ENCODE data around the gene NEDD8. TPM values are rescaled to one million over a fixed set of nuclear protein-coding genes. Genes with fewer than 3 reads are reported as not detected.

NEDD8 gene
- total RNA-seq, 2 experiments from 2014 or later: 181 to 205 TPM

GRCh38 chr14:24194186-24194872, 37.8 kb downstream of the NEDD8 start:
- Mint-ChIP-seq H3K36me3 (peaks cover 35% of the 10 kb centered on the region), H3K4me3 (peak overlapping the region; percentile 89), H3K9me3 (ENCODE audit: low read depth) (peaks cover 2% of the 10 kb centered on the region), H3K27ac (peak overlapping the region; percentile 95), H3K4me1 (peaks cover 60% of the 10 kb centered on the region), H3K27me3 (no peaks in the 10 kb centered on the region)
- CTCF ChIA-PET: interaction anchor here (0.9 to 2.2 kb wide), 6 partner anchors 21 to 239 kb away, joined by 3 to 11 read pairs (median 4); partner anchors contain the start of genes KHNYN, MDP1 and TINF2
- ATAC-seq (no peak), DNase-seq (no peak)

GRCh38 chr14:24192933-24193332, 39.2 kb downstream of the NEDD8 start:
- H3K27me3 Mint-ChIP-seq: no peaks in the 10 kb centered on the region
- H3K9me3 Mint-ChIP-seq (ENCODE audit: low read depth): no peaks in the 10 kb centered on the region
- no peak overlapping the region for H3K27ac Mint-ChIP-seq
- DNase-seq (no peak), ATAC-seq (no peak)
- CTCF ChIA-PET: no interaction called here
- H3K4me1 Mint-ChIP-seq: peaks cover 59% of the 10 kb centered on the region
- no peak overlapping the region for H3K4me3 Mint-ChIP-seq
- H3K36me3 Mint-ChIP-seq: peaks cover 28% of the 10 kb centered on the region

- Mint-ChIP-seq H3K27ac (no peak overlapping the region), H3K27me3 (no peaks in the 10 kb centered on the region), H3K9me3 (ENCODE audit: low read depth) (no peaks in the 10 kb centered on the region), H3K4me3 (no peak overlapping the region), H3K4me1 (peaks cover 60% of the 10 kb centered on the region), H3K36me3 (peaks cover 27% of the 10 kb centered on the region)
- ATAC-seq: no peak
- DNase-seq: no peak
- CTCF ChIA-PET: no interaction called here
Measured at GRCh38 chr14:24190416-24190815, 41.8 kb downstream of the NEDD8 start.

GRCh38 chr14:24189460-24189859, 42.7 kb downstream of the NEDD8 start:
- no peak for ATAC-seq
- Mint-ChIP-seq H3K27ac (peak overlapping the region; percentile 74), H3K4me1 (peaks cover 55% of the 10 kb centered on the region)

GRCh38 chr14:24189059-24189375, 43.1 kb downstream of the NEDD8 start:
- Mint-ChIP-seq H3K4me1 (peaks cover 51% of the 10 kb centered on the region), H3K9me3 (ENCODE audit: low read depth) (no peaks in the 10 kb centered on the region), H3K27ac (peak overlapping the region; percentile 74), H3K27me3 (no peaks in the 10 kb centered on the region), H3K4me3 (peak overlapping the region; percentile 82), H3K36me3 (peaks cover 24% of the 10 kb centered on the region)
- CTCF ChIA-PET: interaction anchor here (0.9 to 2.0 kb wide), 4 partner anchors 24 to 53 kb away, joined by 6 to 11 read pairs (median 8); partner anchors contain the start of genes CHMP4A, IRF9, MDP1 and TINF2
- no peak for ATAC-seq
- DNase-seq: no peak

More at GRCh38 chr14:24189460-24189859, 42.7 kb downstream of the NEDD8 start:
- no peak overlapping the region for H3K4me3 Mint-ChIP-seq
- H3K36me3 Mint-ChIP-seq: peaks cover 27% of the 10 kb centered on the region
- DNase-seq: no peak
- H3K27me3 Mint-ChIP-seq: no peaks in the 10 kb centered on the region
- CTCF ChIA-PET: interaction anchor here (0.9 to 2.0 kb wide), 3 partner anchors 24 to 53 kb away, joined by 6 to 11 read pairs (median 9); partner anchors contain the start of genes CHMP4A, IRF9 and TINF2
- no peaks in the 10 kb centered on the region for H3K9me3 Mint-ChIP-seq (ENCODE audit: low read depth)

GRCh38 chr14:24188251-24189058, 43.7 kb downstream of the NEDD8 start, which contains the start of gene IPO4:
TSS of gene IPO4 (minus strand) at chr14:24188816. CDS start at chr14:24188787, 29 bp downstream.
- Mint-ChIP-seq H3K9me3 (ENCODE audit: low read depth) (no peaks in the 10 kb centered on the region), H3K36me3 (peaks cover 22% of the 10 kb centered on the region), H3K4me1 (peaks cover 49% of the 10 kb centered on the region), H3K27ac (peak within 1 kb of the TSS; percentile 74), H3K4me3 (peak within 1 kb of the TSS; percentile 82), H3K27me3 (no peaks in the 10 kb centered on the region)
- CTCF ChIA-PET: interaction anchor here (0.9 to 2.0 kb wide), 5 partner anchors 25 to 145 kb away, joined by 3 to 11 read pairs (median 7); partner anchors contain the start of genes CHMP4A, IRF9, MDP1 and TINF2
- DNase-seq: peak; percentile 97
- ATAC-seq: peak; percentile 90

- Mint-ChIP-seq H3K9me3 (ENCODE audit: low read depth) (no peaks in the 10 kb centered on the region), H3K4me3 (peak overlapping the region; percentile 82), H3K4me1 (peaks cover 42% of the 10 kb centered on the region), H3K36me3 (peaks cover 15% of the 10 kb centered on the region), H3K27me3 (no peaks in the 10 kb centered on the region), H3K27ac (peak overlapping the region; percentile 74)
- CTCF ChIA-PET: interaction anchor here (1.0 to 2.0 kb wide), 3 partner anchors 8 to 146 kb away, joined by 3 to 9 read pairs (median 3); partner anchors contain the start of gene IRF9
- DNase-seq: no peak
- no peak for ATAC-seq
Measured at GRCh38 chr14:24187539-24187915, 44.6 kb downstream of the NEDD8 start.

GRCh38 chr14:24186831-24187538, 45.2 kb downstream of the NEDD8 start:
- no peaks in the 10 kb centered on the region for H3K27me3 Mint-ChIP-seq
- DNase-seq (no peak), ATAC-seq (no peak)
- H3K9me3 Mint-ChIP-seq (ENCODE audit: low read depth): no peaks in the 10 kb centered on the region
- peaks cover 11% of the 10 kb centered on the region for H3K36me3 Mint-ChIP-seq
- CTCF ChIA-PET: interaction anchor here (0.6 to 2.0 kb wide), 4 partner anchors 8 to 386 kb away, joined by 3 to 9 read pairs (median 3); partner anchors contain the start of gene IRF9
- H3K4me3 Mint-ChIP-seq: peak overlapping the region; percentile 37
- no peak overlapping the region for H3K27ac Mint-ChIP-seq
- peaks cover 36% of the 10 kb centered on the region for H3K4me1 Mint-ChIP-seq

GRCh38 chr14:24185741-24186140, 46.4 kb downstream of the NEDD8 start:
- Mint-ChIP-seq H3K27me3 (no peaks in the 10 kb centered on the region), H3K9me3 (ENCODE audit: low read depth) (no peaks in the 10 kb centered on the region), H3K36me3 (peaks cover 10% of the 10 kb centered on the region), H3K4me1 (peaks cover 32% of the 10 kb centered on the region), H3K27ac (peak overlapping the region; percentile 8), H3K4me3 (no peak overlapping the region)
- no peak for ATAC-seq
- CTCF ChIA-PET: interaction anchor here (0.9 kb wide), 1 partner anchor 13 kb away, joined by 3 read pairs; no protein-coding TSS in a partner anchor
- DNase-seq: no peak

GRCh38 chr14:24185026-24185425, 47.1 kb downstream of the NEDD8 start:
- Mint-ChIP-seq H3K27me3 (no peaks in the 10 kb centered on the region), H3K27ac (no peak overlapping the region), H3K9me3 (ENCODE audit: low read depth) (no peaks in the 10 kb centered on the region), H3K36me3 (peaks cover 12% of the 10 kb centered on the region), H3K4me3 (no peak overlapping the region), H3K4me1 (peaks cover 28% of the 10 kb centered on the region)
- ATAC-seq (no peak), DNase-seq (no peak)
- CTCF ChIA-PET: interaction anchor here (0.9 kb wide), 1 partner anchor 12 kb away, joined by 3 read pairs; no protein-coding TSS in a partner anchor

GRCh38 chr14:24184104-24184970, 47.8 kb downstream of the NEDD8 start:
- H3K27ac Mint-ChIP-seq: no peak overlapping the region
- no peaks in the 10 kb centered on the region for H3K27me3 Mint-ChIP-seq
- no peaks in the 10 kb centered on the region for H3K9me3 Mint-ChIP-seq (ENCODE audit: low read depth)
- peaks cover 12% of the 10 kb centered on the region for H3K36me3 Mint-ChIP-seq
- CTCF ChIA-PET: no interaction called here
- H3K4me1 Mint-ChIP-seq: peaks cover 22% of the 10 kb centered on the region
- no peak overlapping the region for H3K4me3 Mint-ChIP-seq
- DNase-seq: no peak
- no peak for ATAC-seq

- Mint-ChIP-seq H3K27ac (no peak overlapping the region), H3K36me3 (peaks cover 16% of the 10 kb centered on the region)
- CTCF ChIA-PET: no interaction called here
Measured at GRCh38 chr14:24183014-24183481, 49.1 kb downstream of the NEDD8 start.

More at GRCh38 chr14:24183014-24183481, 49.1 kb downstream of the NEDD8 start:
- Mint-ChIP-seq H3K27me3 (no peaks in the 10 kb centered on the region), H3K4me1 (peaks cover 14% of the 10 kb centered on the region), H3K9me3 (ENCODE audit: low read depth) (no peaks in the 10 kb centered on the region), H3K4me3 (no peak overlapping the region)
- DNase-seq (no peak), ATAC-seq (no peak)
